ENCODE measurements around the gene KNCN.

The KNCN gene

GRCh38 chr1:46575300-46575699 is 23.9 kb upstream of the KNCN start:
- no peak for TF ChIP-seq FOXP2 (optimal IDR thresholded peaks at IDR 0.05; ENCODE audit: borderline replicate concordance, extremely low read depth, extremely low read length, insufficient read depth)
- no peak for TF ChIP-seq REST (IDR thresholded peaks at IDR 0.05; ENCODE audit: insufficient read depth in 1 of 2, low read depth in 2 of 2, low read length in 2 of 2)
- no peak for TF ChIP-seq POLR2AphosphoS5 (IDR thresholded peaks at IDR 0.05; ENCODE audit: low read depth, low read length)
- TF ChIP-seq TAF1 (IDR thresholded peaks at IDR 0.05; ENCODE audit: borderline replicate concordance, insufficient read depth, low read length) = no peak
- no peak for TF ChIP-seq SIN3A (IDR thresholded peaks at IDR 0.05; ENCODE audit: borderline replicate concordance, insufficient read depth, low read length)

- TF ChIP-seq FOXP2 (optimal IDR thresholded peaks at IDR 0.05; ENCODE audit: borderline replicate concordance, extremely low read depth, extremely low read length, insufficient read depth) (no peak), TAF1 (IDR thresholded peaks at IDR 0.05; ENCODE audit: borderline replicate concordance, insufficient read depth, low read length) (no peak), SIN3A (IDR thresholded peaks at IDR 0.05; ENCODE audit: borderline replicate concordance, insufficient read depth, low read length) (no peak), POLR2AphosphoS5 (IDR thresholded peaks at IDR 0.05; ENCODE audit: low read depth, low read length) (no peak), REST (IDR thresholded peaks at IDR 0.05; ENCODE audit: insufficient read depth in 1 of 2, low read depth in 2 of 2, low read length in 2 of 2) (no peak)
These were observed 20.3 kb upstream of the KNCN start for GRCh38 chr1:46571691-46572225.

GRCh38 chr1:46569884-46570725 is 18.7 kb upstream of the KNCN start:
- TF ChIP-seq REST (IDR thresholded peaks at IDR 0.05; ENCODE audit: insufficient read depth in 1 of 2, low read depth in 2 of 2, low read length in 2 of 2) (no peak), SIN3A (IDR thresholded peaks at IDR 0.05; ENCODE audit: borderline replicate concordance, insufficient read depth, low read length) (no peak), FOXP2 (optimal IDR thresholded peaks at IDR 0.05; ENCODE audit: borderline replicate concordance, extremely low read depth, extremely low read length, insufficient read depth) (no peak), POLR2AphosphoS5 (IDR thresholded peaks at IDR 0.05; ENCODE audit: low read depth, low read length) (no peak), TAF1 (IDR thresholded peaks at IDR 0.05; ENCODE audit: borderline replicate concordance, insufficient read depth, low read length) (no peak)

- no peak for TF ChIP-seq REST (IDR thresholded peaks at IDR 0.05; ENCODE audit: insufficient read depth in 1 of 2, low read depth in 2 of 2, low read length in 2 of 2)
- TF ChIP-seq SIN3A (IDR thresholded peaks at IDR 0.05; ENCODE audit: borderline replicate concordance, insufficient read depth, low read length) = no peak
- TF ChIP-seq TAF1 (IDR thresholded peaks at IDR 0.05; ENCODE audit: borderline replicate concordance, insufficient read depth, low read length) = no peak
These were observed 17.7 kb upstream of the KNCN start for GRCh38 chr1:46569116-46569515.
